HG03097 (cell line): ENCODE results near the gene MAB21L2.

ENCODE experiments used
- ATAC-seq: cut with Tn5 transposase; IDR thresholded peaks from one replicate; pipeline ENCODE4 v1.9.1; 2021; ENCODE audit not compliant: unreplicated experiment, low FRiP score

Gene MAB21L2

DNA sequence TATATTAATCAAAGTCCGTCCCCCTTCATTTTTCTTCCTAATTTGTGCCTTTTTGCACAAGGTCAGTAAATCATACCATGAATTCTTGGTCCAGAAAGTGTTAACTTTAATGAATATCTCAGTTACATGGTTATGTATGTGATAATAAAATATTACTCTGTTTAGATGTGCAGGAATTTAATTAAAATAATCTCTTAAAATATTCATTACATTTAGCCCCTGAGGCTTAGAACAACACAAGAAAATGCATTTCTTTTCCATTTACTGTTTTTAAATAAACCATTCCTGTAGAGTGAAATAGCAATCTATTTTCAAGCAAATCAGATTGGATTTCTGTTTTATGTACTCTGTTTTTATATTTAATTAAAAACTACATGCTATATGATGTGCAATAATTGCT, 17.6 kb downstream of the MAB21L2 start:
- ATAC-seq: no peak

DNA sequence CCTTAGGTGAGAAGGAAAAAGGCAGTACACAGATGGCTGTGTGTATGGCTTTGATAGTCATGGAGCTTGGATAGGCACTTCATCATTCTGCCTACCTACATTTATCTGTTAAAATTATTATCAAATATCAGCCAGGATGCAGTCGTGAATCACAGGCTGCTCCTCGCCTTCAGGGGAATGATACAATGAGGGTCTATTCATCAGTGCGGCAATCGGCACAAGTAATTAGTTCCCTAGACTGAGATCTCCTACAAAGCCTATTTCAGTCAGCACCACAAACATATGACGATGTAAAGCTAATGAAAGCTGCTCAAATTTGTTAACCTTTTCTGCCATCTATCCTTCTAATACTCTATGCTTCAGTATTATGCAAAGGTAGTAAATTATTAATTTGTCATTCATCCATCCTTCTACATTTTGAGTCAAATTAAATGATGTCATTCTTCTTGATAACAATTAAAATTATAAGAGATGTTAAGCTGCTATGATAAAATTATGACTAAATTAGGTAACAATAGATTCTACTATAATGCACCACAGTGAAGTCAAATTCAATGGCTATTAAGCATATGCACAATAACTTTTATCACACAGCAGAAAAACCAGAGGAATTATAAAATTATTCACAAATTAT, 19.0 kb downstream of the MAB21L2 start:
- no peak for ATAC-seq

DNA sequence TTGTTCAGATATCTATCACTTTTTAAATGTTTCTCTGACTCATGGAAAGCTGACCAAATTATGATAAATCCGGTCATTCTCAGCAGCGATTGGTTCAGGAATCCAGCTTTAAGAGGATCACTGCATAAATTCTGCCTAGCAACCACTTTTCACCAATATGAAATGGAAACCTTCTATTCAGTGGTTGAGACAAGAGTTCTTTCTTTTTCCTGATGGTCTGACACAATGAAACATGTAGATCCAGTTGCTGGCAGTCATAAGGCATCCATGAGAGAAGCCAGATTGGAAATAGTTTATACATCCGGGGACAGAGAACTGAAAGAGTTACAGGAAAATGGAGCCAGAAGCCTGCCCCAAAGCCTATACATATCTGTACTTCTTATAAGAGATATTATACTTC, 27.2 kb downstream of the MAB21L2 start:
- ATAC-seq: no peak

GRCh38 chr4:150619042-150619441, 37.1 kb downstream of the MAB21L2 start:
- ATAC-seq: no peak

DNA sequence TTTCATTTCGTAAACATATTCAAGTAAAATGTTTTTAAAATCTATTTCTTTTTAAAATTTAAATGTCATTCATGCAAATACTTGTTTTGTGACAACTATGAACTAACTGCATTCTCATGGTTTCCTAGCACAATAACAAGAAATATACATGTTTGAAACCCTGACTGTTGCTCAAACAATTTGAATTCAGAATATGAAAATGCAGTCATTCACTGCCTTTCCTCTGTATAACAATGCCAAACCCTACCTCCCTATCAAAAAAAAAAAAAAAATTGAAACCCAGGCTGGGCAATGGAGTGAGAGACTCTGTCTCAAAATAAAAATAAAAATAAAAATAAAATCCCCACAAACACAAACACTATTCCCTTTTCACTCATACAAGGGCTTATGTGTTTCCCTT, 42.1 kb downstream of the MAB21L2 start:
- no peak for ATAC-seq

- ATAC-seq: no peak
Measured at GRCh38 chr4:150625033-150625432, 43.1 kb downstream of the MAB21L2 start.

DNA sequence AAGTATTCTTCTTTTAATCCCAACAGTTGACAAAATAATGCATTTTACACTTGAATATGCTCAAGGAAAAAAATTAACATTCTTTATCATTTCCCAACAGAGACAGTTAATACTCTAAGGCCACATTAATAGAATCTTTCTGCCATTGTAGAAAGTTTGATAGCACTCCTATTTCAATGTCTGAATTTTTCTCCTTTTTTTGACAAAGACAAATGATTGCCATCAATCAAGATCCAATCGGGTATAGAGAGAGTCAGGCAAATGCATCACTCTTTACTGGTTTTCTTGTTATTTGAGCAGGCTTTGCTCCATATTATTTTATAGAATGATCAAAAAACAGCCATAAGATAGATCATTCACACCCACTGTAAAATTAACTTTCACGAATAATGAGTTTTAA, 46.1 kb downstream of the MAB21L2 start:
- no peak for ATAC-seq

- ATAC-seq: no peak
Measured at GRCh38 chr4:150632639-150633038, 50.7 kb downstream of the MAB21L2 start.
